GM21717 (cell line): ENCODE data around the gene NOC4L.
"Not testable (repeated sequence)": the region's sequence is repeated elsewhere in the genome, so short reads cannot be mapped to it uniquely, and the experiment has no call there.

ENCODE experiments used
- ATAC-seq: cut with Tn5 transposase; IDR thresholded peaks from one replicate; pipeline ENCODE4 v1.9.1; 2021; ENCODE audit warnings: mild to moderate bottlenecking, moderate library complexity; ENCODE audit not compliant: unreplicated experiment

NOC4L gene

GRCh38 chr12:132123970-132124765 is 20.1 kb upstream of the NOC4L start:
- ATAC-seq = no peak

DNA sequence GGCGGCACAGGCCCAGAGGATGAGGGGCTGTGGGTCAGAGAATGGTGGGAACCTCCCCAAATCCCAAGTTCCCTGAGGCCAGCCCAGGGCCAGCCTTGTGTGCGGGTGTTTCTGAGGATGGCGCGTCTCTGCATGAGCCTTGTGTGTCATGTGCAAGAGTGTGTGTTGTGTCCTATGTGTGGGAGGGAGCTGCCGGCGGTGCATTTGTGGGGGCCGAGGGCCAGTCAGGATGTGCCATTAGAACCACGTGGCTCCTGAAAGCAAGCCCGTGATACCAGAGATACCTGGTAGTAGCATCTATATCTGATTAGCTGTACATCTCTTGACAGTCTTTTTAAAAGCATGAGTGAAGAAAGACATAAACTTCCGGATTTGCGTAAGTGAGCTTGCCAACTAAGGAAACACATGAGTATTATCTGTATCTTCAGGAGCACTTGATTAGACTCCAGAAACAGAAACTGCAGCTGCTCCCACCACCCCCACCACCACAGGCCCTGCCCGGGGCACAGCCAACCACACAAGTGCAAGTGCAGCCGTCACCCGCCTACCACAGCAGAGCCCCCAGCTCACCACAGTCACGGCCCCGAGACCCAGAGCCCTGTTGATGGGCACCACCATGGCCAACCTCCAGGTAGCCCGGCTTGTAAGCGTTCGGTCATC is 19.4 kb upstream of the NOC4L start:
- ATAC-seq = no peak

DNA sequence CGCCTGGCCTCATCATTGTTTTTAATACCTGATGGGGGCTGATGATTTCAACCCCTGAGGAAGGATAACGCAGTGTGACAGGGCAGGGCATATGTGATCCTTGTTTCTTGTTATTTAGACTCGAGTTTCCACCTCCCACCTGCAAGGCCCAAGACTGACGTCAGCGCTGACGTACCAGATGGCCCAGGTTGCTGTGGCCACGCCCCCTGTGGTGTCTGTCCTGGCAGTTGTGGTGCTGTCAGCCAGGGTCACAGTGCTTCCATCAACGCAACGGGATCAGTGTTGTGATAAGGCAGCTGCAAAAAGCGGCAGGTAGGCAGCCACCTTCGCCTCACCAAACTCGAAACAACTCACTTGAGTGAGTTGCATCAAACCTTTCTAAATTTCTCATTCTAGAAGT is 18.5 kb upstream of the NOC4L start:
- ATAC-seq = no peak

DNA sequence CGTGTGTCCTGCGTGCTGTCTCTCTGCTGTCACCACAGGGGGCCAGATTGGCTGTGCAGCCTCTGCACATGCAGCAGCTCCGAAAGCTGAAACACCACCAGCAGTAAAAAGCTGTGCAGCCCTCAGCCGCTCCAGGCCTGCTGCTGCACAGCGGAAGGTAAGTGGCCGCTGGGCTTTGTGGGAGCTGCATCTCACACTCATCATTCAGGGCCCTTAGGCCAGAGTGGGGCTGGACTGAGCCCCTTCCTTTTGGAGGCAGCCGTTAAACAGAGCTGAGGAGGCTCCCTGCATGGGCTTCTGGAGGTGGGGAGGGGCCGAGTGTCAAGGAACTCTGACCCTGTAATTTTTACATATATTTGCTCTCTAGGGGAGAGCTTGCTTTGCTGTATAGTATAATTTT is 17.2 kb upstream of the NOC4L start:
- ATAC-seq = no peak

DNA sequence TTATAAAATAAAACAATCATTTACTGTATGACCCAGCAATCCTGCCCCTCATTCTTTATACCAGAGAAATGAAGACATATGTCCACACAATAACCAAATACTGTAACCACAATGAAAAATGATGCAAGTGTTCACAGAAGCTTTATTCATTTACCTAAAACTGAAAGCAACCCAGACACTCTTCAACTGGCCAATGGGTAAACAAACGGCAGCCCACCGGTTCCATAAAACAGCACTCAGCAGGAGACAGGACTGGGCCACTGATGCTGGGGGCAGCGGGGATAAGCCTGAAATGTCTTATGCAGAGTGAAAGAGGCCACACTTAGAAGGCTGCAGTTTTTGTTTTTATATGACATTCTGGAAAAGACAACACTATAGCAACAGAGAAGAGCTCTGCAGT is 15.2 kb upstream of the NOC4L start:
- no peak for ATAC-seq

DNA sequence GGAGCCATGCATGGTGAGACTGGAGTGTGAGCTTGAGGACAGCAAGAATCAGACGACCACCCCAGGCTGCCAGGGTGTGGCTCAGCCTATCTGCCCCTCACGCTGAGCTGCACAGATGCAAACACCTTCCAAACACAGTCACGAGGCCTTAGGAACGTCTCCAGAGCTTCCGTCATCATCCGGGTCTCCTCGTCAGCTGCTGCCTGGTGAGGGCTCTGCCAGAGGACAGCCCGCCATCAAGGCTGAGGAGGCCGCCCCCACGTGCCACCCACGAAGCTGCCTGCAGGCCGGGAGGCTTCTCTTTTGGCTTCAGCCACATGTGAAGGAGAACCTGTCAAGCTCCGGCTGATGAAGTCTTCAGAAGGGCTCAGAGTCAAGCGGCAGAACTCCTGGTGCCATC is 13.6 kb upstream of the NOC4L start:
- ATAC-seq = no peak

DNA sequence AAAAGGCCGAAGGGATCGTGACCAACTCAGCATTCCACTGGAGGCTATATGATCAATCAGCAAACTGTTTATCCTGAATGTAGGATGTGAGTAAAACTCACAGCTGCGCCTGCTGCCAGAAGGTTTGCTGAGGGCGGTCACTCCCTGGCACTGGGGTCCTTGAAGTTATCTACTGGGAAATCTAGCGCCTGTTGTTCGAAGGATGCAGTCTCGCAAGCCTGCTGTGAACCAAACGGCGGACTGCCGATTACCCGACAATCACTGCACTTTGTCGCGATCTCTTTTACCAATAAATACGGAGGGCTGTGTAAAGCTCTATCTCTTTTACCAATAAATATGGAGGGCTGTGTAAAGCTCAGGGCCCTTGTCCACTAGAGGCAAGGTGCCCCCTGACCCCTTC is 13.0 kb upstream of the NOC4L start:
- ATAC-seq = no peak

DNA sequence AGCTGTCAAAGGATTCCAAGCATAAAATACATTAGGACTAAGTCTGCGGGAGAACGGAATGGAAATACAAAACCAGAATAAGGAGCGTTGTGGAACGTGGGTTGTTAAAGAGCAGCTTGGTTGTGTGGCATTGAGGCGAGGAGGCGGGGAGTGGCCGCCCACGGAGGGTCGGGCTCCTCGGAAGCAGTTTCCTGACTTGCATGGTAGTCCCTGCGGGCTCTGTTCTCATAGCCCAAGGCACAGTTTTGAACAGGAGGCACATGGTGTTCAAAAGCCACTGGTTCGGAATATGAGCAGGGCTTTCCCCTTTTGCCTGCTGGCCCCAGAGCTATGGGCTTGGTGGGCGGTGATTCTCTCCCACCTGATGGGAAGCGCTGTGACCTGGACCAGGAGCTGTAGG is 12.3 kb upstream of the NOC4L start:
- ATAC-seq = no peak

DNA sequence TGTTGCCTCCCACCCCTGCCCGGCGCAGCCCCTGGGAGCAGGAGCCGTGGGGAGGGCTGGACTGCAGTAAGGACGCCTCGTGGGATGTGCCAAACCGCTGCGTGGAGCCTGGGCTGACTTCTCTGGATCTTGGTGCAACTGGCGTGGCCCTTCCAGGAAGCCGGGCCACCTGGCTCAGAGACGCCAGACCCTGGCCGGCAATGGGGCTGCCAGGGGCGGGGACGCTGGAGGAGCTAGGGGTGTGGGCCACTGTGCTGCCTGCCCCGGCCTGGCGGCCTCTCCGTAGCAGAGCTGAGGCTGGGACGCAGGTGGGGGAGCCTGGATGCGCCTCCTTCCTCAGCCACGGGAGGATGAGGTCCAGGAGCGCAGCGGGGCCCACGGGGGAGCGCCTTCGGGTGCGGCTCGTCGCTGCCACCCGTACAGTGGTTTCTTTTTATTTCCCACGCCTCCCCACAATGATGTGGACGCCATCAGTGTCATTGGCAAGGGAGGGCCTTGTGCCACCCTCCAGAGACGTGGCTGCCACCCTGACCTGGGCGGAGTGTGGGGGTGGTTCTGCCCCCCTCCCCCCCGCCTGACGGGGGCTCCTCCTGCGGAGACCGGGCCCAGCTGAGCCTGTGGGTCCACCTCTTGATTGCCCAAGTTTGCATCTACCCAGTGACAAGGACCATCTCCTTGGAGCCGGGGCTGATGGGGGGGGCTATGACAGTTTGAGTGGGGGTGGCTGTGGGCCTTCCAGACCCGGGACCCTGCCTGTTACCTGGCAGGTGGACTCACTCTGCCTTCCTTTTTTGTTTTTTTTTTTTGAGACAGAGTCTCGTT is 11.4 kb upstream of the NOC4L start:
- no peak for ATAC-seq

GRCh38 chr12:132133952-132134652 is 10.2 kb upstream of the NOC4L start:
- no peak for ATAC-seq

DNA sequence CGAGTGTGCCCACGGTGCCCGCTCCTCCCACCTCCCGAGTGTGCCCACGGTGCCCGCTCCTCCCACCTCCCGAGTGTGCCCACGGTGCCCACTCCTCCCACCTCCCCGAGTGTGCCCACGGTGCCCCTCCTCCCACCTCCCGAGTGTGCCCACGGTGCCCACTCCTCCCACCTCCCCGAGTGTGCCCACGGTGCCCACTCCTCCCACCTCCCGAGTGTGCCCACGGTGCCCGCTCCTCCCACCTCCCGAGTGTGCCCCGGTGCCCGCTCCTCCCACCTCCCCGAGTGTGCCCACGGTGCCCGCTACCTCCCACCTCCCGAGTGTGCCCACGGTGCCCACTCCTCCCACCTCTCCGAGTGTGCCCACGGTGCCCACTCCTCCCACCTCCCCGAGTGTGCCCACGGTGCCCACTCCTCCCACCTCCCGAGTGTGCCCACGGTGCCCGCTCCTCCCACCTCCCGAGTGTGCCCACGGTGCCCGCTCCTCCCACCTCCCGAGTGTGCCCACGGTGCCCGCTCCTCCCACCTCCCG is 9.5 kb upstream of the NOC4L start:
- not testable (repeated sequence) for ATAC-seq

DNA sequence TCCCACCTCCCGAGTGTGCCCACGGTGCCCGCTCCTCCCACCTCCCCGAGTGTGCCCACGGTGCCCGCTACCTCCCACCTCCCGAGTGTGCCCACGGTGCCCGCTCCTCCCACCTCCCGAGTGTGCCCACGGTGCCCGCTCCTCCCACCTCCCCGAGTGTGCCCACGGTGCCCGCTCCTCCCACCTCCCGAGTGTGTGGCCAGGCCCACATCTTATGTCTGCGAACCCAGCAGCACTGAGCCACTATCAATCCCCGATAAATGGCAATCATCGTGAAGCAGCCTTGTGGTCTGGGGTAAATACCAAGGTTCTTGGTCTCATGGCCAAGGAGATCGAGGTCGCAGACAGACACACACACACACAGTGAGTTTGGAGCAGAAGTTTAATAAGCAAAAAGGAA is 8.0 kb upstream of the NOC4L start:
- not testable (repeated sequence) for ATAC-seq

DNA sequence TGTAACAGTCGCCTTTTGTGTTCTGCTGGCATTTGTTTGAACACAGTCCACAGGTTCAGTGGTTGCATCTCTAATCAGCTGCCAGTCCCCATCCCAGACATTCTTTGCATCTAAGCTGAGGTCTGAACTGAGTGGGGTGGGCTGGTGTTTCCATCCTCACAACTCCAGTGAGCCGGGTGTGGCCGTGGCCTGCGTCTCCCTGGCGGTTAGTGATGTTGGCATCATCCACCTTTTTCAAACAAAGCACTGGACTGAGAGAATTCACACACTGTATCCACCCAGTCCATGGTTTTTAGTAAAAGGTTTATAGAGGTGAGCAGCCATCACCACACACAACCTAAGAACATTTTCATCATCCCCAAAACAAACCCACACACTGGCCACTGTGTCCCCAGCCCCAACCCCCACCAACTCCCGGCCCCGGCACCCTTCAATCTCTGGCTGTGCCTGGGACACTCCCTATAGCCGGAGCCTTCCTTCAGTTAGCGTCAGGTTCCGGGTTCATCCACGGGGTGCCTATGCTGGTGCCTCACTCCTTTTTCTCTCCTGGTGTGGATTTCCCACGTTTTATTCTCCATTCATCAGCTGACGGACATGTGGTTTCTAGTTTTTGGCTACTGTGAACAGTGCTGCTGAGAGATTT is 6.7 kb upstream of the NOC4L start:
- no peak for ATAC-seq

DNA sequence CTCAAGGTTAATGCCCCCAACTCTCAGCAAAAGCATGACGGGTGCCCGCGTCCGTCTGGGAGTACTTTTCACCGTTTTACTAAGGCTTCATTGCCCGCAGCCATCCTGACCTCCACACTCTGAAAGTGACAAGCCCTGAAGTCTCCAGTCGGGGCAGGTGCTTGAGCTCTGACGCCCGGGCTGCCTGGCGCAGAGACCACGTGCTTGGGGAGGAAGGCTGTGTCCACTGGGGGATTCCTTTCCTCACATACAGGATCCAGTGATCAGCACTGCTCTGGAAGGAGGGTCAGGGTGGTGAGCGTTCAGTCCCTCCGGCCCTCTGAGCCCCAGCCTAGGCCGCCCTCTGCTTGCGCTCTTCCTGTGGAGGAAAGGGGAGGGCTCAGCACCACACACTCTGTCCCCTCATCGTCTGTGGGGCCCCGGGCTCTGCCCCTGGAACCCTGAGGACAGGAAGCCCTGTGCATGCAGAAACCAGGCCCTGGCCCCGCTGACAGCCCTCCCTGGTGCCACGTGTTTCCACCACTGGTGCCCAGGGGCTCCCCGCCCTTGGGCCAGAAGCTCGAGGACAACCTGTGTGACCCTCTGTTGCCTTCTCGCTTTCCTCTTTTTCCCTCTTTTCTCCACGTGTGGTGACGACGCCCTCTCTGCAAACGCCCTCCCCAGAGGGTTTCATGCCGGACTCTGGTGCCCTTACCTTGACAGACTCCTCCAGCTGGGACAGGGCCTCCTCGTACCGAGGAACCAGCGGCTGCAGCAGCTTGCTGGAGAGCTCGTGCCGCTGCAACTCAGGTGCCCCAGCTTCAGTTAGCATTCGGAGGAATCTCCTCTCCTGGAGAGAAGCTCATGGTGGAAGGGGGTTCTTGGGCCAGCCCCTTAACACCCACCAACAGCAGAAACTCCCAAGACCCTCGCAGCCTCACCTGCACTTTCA is 5.1 kb upstream of the NOC4L start:
- no peak for ATAC-seq

- ATAC-seq = no peak
Observed at GRCh38 chr12:132139912-132140311, 4.3 kb upstream of the NOC4L start.

- ATAC-seq = no peak
Observed at GRCh38 chr12:132140501-132140900, 3.8 kb upstream of the NOC4L start.

DNA sequence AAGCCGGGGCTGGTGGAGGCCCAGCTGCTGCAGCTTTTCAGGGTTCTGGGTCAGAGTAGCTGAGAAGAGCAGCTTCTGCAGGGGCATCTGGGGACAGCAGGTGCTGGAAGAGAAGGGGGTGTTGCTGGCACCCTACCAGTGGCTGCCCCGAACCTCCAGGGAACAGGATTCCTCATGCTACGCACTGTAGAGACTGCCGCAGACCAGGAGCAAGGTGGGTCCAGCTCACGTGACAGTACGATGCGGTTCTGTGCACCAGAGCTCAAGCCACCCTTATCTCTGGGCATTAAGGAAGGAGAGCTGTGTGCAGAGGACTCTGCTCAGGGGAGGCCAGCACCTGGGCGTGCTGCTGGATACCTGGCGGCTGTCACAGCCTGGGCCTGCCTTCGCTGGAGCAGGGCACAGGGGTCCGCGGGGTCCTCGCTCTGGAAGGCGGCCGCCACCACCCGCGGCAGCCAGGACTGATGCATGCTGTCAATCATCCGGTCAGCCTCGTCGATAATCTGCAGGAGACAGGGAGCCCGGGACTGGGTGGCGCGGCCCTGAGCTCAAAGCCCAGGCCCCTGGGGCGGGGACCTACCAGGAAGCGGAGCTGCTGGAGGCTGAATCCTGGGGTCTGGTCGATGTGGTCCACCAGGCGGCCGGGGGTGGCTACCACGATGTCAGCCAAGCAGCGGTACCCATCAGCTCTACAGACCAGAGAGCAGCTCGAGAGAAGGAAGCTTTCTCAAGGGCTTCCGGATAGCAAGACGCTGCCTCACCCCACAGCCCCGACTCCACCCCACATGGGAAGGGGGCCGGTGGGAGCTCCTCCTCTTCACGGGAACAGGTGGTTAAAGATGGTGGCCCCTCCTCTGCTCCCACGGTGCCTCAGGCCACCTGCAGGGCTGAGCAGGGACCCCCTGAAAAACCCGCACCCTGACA is 3.1 kb upstream of the NOC4L start:
- ATAC-seq = no peak

- no peak for ATAC-seq
Observed at GRCh38 chr12:132141976-132142678, 2.1 kb upstream of the NOC4L start.
